Suppressor macrophage treated with lipopolysaccharide for 1 hour (primary cell): ENCODE measurements around the gene DLGAP4.

Experiments used
- DNase-seq, 3 donors: peaks; one replicate each; pipeline ENCODE4 v3.0.0-alpha.2; 2020 to 2022

Gene DLGAP4

GRCh38 chr20:36275441-36276189 is 30.5 kb upstream of the DLGAP4 start:
- no peak for DNase-seq

GRCh38 chr20:36277546-36277945 is 28.6 kb upstream of the DLGAP4 start:
- DNase-seq: no peak

- DNase-seq: no peak
Measured at GRCh38 chr20:36279362-36279761, 26.8 kb upstream of the DLGAP4 start.

- peak in 1 of 3 donors; percentile 7 for DNase-seq
Measured at GRCh38 chr20:36279776-36280175, 26.4 kb upstream of the DLGAP4 start.

GRCh38 chr20:36281785-36282380 is 24.3 kb upstream of the DLGAP4 start:
- no peak for DNase-seq

GRCh38 chr20:36284751-36285150 is 21.4 kb upstream of the DLGAP4 start:
- no peak for DNase-seq

GRCh38 chr20:36285746-36286447 is 20.2 kb upstream of the DLGAP4 start:
- DNase-seq: no peak

- DNase-seq: no peak
Measured at GRCh38 chr20:36297656-36298055, 8.5 kb upstream of the DLGAP4 start.

GRCh38 chr20:36298061-36298460 is 8.1 kb upstream of the DLGAP4 start:
- DNase-seq: no peak

- no peak for DNase-seq
Measured at GRCh38 chr20:36298795-36299339, 7.3 kb upstream of the DLGAP4 start.

GRCh38 chr20:36299459-36299858 is 6.7 kb upstream of the DLGAP4 start:
- no peak for DNase-seq

- DNase-seq: no peak
Measured at GRCh38 chr20:36301359-36302119, 4.6 kb upstream of the DLGAP4 start.

GRCh38 chr20:36303020-36303595 is 3.0 kb upstream of the DLGAP4 start:
- DNase-seq: peak; percentile 54 to 63 (median 56)

GRCh38 chr20:36303831-36304230 is 2.3 kb upstream of the DLGAP4 start:
- no peak for DNase-seq

GRCh38 chr20:36304786-36305495 is 1.2 kb upstream of the DLGAP4 start:
- no peak for DNase-seq

- no peak for DNase-seq
Measured at GRCh38 chr20:36306553-36307411, 643 bp downstream of the DLGAP4 start.

GRCh38 chr20:36307412-36308325 is 1.5 kb downstream of the DLGAP4 start:
- no peak for DNase-seq

- DNase-seq: no peak
Measured at GRCh38 chr20:36308353-36308752, 2.2 kb downstream of the DLGAP4 start.

GRCh38 chr20:36308986-36309385 is 2.8 kb downstream of the DLGAP4 start:
- no peak for DNase-seq

- DNase-seq: no peak
Measured at GRCh38 chr20:36309643-36310042, 3.5 kb downstream of the DLGAP4 start.
